Germinal center (tissue), 1 donor: ENCODE results near the gene FBXO39.
"Not testable (repeated sequence)": the region's sequence is repeated elsewhere in the genome, so short reads cannot be mapped to it uniquely, and the experiment has no call there.

Experiments
- DNase-seq: peaks from one replicate; pipeline ENCODE4 v3.0.0; 2012; ENCODE audit warnings: mixed read lengths, low spot score

Gene FBXO39

GRCh38 chr17:6775871-6776405 is at the start of gene FBXO39:
TSS of gene FBXO39 (plus strand) at chr17:6776215. CDS start at chr17:6779869, 3,654 bp downstream.
- no peak for DNase-seq

GRCh38 chr17:6729531-6729930 is 46.5 kb upstream of the FBXO39 start:
- DNase-seq = no peak

- DNase-seq = not testable (repeated sequence)
Measured at GRCh38 chr17:6746665-6747064, 29.4 kb upstream of the FBXO39 start.

- DNase-seq = no peak
Measured at GRCh38 chr17:6748617-6749016, 27.4 kb upstream of the FBXO39 start.

- no peak for DNase-seq
Measured at GRCh38 chr17:6749519-6749918, 26.5 kb upstream of the FBXO39 start.

- DNase-seq = no peak
Measured at GRCh38 chr17:6752068-6752909, 23.7 kb upstream of the FBXO39 start.

- no peak for DNase-seq
Measured at GRCh38 chr17:6753006-6753445, 23.0 kb upstream of the FBXO39 start.

GRCh38 chr17:6753546-6753945 is 22.5 kb upstream of the FBXO39 start:
- DNase-seq = no peak

GRCh38 chr17:6755281-6755680 is 20.7 kb upstream of the FBXO39 start:
- DNase-seq = no peak

- peak; percentile 54 for DNase-seq
Measured at GRCh38 chr17:6755731-6756184, 20.3 kb upstream of the FBXO39 start, which contains the start of gene XAF1. TSS of gene XAF1 (plus strand) at chr17:6756046. CDS start at chr17:6756079, 33 bp downstream.

- no peak for DNase-seq
Measured at GRCh38 chr17:6756425-6757031, 19.5 kb upstream of the FBXO39 start.

GRCh38 chr17:6757747-6758146 is 18.3 kb upstream of the FBXO39 start:
- DNase-seq = no peak

GRCh38 chr17:6761779-6762178 is 14.2 kb upstream of the FBXO39 start:
- DNase-seq = no peak

GRCh38 chr17:6768447-6768846 is 7.6 kb upstream of the FBXO39 start:
- DNase-seq = no peak

GRCh38 chr17:6772016-6772415 is 4.0 kb upstream of the FBXO39 start:
- DNase-seq = no peak

GRCh38 chr17:6774906-6775305 is 1.1 kb upstream of the FBXO39 start:
- not testable (repeated sequence) for DNase-seq

GRCh38 chr17:6779411-6779810 is 3.4 kb downstream of the FBXO39 start:
- no peak for DNase-seq

GRCh38 chr17:6780001-6780400 is 4.0 kb downstream of the FBXO39 start:
- DNase-seq = no peak

- DNase-seq = no peak
Measured at GRCh38 chr17:6780886-6781285, 4.9 kb downstream of the FBXO39 start.

- DNase-seq = no peak
Measured at GRCh38 chr17:6782244-6782643, 6.2 kb downstream of the FBXO39 start.

GRCh38 chr17:6786618-6787017 is 10.6 kb downstream of the FBXO39 start:
- DNase-seq = no peak

- DNase-seq = no peak
Measured at GRCh38 chr17:6787081-6787693, 11.2 kb downstream of the FBXO39 start.

- DNase-seq = no peak
Measured at GRCh38 chr17:6789146-6789545, 13.1 kb downstream of the FBXO39 start.
